Eye (tissue), 1 donor: ENCODE results near the gene TRABD2A.
"Not testable (repeated sequence)": the region's sequence is repeated elsewhere in the genome, so short reads cannot be mapped to it uniquely, and the experiment has no call there.

Experiments
- DNase-seq: peaks from one replicate; pipeline ENCODE4 v3.0.0-alpha.2; 2015

The TRABD2A gene

DNA sequence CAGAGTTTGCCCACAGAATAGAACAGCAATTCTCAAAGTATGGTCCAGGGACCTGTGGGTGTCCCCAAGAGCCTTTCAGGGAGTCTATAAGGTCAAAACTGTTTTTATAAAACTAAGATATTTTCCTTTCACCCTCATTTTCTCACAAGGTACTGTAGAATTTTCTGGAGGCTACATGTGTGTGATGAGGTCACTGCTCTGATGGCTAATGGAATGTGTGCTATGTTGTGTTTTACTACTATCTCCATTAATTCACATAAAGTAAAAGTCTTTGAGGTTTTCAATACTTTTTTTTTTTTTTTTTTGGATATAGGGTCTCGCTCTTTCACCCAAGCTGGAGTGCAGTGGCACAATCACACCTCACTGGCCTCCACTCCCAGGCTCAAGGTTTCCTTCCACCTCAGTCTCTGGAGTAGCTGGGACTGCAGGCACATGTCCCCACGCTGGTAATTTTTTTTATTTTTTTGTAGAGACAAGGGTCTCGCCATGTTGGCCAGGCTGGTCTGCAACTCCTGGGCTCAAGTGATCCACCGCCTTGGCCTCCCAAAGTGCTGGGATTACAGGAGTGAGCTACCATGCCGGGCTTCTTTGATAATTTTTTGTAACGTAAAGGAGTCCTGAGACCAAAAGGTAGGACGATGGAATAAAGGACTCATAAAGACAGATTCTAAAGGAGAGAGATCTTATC, 1.8 kb downstream of the TRABD2A start:
- no peak for DNase-seq

DNA sequence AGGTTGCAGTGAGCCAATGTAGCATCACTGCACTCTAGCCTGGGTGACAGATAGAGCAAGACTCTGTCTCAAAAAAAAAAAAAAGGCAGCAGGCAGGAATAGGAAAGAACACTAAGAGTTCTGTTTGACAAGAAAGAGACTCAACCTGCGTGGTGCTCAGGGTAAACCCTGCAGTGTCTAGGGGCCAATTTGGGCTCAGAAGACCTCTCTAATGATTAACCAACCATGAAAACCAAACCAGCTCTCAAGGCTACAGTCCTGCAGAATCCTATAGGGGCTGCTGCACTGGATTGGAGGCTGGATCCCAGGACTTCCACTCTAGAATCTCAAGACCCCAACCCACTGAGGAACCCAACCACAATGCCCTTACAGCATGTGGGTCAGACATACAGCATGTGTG, 2.4 kb downstream of the TRABD2A start:
- no peak for DNase-seq

DNA sequence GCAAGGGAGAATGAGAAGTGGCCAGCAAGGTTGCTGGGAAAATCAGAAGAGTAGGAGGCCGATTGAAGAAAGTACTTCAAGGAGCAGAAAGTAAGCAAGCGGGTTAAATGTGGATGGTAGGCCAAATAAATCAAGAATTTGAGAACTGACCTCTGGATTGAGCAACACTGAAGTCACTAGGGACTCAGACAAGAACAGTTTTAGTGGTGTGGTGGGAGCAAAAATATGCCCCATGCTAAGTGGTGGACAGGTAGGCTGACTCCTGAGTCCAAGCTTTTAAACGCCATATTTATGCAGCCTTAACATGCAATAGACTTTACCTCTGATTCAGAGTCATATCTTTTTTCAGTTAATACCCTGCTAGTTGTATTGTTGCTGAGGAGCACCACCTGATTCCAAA, 4.5 kb downstream of the TRABD2A start:
- no peak for DNase-seq

DNA sequence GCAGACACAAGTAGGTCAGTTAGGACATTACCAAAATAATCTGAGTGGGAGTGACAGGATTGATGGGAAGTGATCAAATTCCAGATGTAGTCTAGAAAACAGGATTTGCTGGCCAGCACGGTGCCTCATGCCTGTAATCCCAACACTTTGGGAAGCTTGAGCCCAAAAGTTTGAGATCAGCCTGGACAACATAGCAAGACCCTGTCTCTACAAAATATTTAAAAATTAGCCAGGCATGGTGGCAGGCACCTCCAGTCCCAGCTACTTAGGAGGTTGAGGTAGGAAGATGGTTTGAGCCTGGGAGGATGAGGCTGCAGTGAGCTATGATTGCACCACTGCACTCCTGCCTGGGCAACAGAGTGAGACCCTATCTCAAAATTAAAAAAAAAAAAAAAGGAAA, 5.3 kb downstream of the TRABD2A start:
- DNase-seq: not testable (repeated sequence)

DNA sequence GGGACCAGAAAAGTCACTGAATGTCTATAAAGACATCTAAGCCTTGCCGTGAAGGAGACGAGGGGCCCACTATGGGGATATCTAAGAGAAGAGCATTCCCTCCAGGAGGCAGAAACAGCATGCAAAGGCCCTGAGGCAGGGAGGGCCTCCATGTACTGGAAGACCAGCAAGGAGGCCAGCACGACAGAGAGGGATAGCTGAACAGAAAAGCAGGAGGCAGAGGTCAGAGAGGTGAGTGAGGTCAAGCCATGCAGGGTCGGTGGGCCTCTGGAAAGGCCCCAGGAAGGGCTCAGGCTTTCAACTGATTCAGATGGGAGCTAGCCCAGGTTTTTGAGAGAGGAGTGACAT, 5.7 kb downstream of the TRABD2A start:
- DNase-seq: no peak

DNA sequence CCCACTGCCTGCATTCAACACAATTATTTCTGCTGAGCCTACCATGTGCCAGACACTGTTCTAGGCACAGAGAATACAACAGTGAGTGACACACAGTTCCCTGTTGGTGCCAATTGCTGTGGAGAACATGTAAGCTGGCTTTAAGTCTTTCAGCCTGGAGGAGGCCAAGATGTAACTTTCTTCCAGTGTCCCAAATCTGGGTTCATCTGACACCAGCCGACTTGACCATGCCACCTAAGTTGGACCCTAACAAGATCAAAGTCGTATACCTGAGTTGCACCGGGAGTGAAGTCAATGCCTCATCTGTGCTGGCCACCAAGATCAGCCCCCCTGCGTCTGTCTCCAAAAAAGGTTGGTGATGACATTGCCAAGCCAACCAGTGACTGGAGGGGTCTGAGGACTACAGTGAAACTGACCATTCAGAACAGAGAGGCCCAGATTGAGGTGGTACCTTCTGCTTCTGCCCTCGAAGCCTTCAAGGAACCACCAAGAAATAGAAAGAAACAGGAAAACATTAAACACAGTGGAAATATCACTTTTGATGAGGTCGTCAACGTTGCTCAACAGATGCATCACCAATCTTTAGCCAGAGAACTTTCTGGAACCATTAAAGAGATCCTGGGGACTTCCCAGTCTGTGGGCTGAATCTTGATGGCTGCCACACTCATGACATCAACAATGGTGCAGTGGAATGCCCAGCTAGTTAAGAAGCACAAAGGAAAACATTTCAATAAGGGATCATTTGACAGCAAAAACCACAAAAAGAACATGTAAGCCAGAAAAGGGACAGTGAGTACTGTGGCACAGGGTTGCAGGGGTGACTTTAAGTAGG, 6.3 kb downstream of the TRABD2A start:
- DNase-seq: no peak

DNA sequence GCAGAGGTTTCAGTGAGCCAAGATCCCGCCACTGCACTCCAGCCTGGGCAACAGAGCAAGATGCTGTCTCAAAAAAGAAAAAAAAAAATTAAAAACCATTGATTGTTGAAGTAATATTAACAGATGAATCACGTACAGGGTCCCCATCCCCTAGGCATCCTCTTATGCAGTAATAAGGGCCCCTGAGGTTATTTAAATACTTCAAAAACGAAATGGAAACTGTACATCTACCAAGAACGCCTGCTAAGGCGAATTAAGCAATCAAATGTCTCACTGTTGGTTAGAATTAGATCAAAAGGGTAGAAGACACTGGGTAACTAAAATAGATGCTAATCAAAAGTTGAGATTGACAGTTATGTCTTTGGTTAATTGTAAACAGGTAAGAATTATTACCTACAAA, 7.5 kb downstream of the TRABD2A start:
- no peak for DNase-seq

DNA sequence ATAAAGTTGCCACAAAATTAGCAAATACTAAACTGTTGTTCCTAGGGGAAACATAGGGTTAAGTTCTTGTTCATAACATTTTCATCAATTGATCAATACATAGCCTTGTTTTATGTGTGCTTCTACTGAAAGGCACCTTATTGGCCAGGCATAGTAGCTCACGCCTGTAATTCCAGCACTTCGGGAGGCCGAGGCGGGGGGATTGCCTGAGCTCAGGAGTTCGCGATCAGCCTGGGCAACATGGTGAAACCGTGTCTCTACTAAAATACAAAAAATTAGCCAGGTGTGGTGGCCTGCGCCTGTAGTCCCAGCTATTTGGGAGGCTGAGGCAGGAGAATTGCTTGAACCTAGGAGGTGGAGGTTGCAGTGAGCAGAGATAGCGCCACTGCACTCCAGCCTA, 8.2 kb downstream of the TRABD2A start:
- DNase-seq: not testable (repeated sequence)

DNA sequence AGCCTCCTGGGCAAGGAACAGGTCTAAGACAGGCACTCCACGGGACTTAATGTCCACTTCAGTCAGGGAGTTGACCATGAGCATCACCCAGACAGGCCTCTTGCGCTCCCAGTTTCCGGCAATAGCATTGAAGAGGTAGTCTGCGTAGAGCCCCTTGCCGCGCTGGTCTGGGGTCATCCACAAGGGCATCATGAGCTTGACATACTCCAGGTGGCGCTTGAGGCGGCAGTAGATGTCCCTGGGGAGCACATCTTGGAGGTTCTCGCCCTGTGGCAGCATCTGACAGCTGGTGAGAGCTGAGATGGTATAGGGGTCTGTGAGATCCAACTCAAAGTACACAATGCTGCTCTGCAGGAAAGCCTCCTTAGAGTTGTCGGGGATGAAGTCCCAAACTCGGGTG, 10.6 kb downstream of the TRABD2A start:
- no peak for DNase-seq

DNA sequence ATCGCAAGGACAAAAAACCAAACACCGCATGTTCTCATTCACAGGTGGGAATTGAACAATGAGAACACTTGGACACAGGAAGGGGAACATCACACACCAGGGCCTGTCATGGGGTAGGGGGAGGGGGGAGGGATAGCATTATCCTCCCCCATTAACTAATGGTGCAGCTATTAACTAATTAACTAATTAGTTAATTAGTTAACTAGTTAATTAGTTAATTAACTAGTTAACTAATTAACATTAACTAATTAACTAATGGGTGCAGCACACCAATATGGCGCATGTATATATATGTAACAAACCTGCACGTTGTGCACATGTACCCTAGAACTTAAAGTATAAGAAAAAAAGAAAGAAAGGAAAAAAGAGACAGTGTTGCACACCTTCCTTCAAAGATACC, 12.6 kb downstream of the TRABD2A start:
- DNase-seq: not testable (repeated sequence)

DNA sequence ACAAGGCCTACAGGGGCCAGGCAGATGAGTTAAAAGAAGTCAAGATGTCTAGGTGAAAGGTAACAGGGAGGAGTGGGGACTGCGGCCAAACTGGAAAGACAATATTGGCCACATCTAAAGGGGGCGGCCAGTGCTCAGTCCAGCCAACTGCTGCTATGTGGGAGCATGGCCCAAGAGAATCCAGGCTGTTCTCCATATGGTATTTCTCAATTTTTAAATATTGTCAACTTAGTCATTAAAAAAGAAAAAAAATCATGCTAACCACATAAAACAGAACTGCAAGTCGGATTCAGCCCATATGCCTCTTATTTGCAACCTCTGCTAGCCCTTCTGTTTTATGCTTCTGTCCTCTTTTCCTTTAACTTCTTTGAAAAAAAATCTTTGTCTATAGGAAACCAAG, 14.8 kb downstream of the TRABD2A start:
- no peak for DNase-seq

DNA sequence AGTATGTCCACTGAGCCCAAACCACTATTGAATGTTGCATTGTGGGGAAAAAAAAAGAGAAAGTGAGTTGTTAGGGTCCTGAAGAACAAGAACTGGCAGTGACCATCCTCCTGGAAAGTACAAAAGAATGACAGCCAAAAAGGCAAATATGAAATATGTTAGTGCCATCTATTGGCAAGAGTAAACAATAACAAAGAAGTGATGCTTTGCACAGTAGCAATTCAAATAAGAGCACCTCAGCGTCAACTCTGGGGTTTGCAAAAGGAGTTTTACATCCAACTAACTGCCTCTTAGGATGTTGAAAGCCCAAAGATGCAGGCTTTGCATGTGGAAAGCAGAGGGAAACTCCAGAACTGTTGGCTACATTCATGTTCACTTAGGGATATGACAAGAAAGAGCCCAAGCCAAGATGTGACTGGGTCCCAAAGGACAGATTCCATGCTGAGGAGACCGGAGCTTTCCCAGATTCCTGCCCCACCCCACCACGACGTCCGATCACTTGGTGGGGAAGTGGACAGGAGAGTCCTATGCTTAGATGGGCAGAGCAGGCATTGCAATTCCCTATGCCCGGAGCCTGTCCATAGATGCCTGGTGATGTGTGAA, 15.6 kb downstream of the TRABD2A start:
- DNase-seq: peak; percentile 24

DNA sequence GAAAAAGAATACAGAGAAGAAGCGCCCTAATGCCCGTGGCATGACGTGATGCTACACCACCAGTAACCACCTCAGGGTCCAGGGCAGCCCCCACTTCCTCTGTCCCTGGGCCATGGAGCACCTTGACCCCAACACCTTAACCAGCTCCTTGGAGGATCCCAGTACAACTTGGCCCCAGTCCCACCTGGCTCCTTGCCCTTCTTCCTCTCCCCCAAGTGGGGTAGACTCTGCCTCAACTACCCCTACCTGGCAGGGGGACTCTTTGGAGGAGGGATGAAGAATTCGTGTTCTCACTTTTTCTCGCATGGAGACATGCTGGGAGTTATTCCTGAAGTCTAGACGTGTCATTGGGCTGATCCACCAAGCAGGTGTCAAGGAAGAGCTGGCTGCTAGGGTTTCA, 18.9 kb downstream of the TRABD2A start:
- DNase-seq: no peak

DNA sequence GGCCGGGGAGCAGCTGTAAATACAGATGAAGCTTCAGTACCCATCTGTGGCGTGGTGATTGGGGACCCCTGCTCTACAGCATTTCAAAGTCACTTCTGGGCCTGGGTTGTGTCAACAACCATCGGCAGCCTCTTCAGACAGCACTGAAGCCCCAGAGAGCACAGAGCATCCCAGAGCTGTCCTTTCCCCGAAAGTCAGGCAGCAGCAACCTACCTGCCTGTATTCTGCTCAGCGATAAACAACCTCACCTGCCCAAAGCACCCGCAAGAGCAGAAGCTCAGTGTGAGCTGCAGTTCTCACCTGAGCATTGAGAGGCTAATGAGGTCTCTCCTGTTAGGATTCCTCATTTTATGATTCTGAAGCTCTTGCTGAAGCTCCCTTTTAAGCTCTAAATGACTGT, 19.3 kb downstream of the TRABD2A start:
- DNase-seq: no peak

DNA sequence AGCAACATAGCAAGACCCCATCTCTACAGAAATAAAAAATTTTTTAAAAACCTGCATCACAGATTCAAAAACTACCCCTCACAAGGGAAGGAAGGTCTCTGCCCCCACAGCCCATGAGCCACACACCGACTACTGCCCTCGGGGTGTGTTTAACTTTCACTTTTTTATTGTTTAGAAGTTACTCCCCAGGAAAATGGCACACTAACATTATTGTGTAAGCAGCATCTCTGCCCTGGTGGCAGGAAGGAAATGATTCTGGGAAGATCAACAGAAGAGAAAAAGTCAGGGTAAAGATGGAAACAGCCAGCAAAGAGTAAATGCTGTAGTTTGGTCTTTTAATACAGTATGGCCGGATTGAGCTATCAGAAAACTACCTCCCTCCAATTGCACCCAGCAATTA, 21.9 kb downstream of the TRABD2A start:
- DNase-seq: no peak

DNA sequence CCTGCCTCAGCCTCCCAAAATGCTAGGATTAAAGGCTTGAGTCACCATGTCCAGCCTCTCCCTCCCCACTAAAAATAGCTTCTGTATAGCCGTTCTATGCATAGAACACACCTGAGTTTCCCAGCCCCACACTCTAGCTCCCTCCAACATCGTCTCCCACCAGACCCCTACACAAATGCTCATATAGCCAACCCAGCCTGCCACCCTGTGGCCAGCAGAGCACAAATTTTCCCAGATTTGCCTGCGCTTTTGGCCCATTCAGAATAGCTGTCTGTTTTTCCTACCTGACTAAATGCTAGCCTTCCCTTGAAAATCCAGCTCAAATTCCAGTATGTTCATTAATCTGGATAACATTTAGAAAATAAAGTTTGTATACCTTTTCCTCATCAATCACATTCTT, 22.8 kb downstream of the TRABD2A start:
- no peak for DNase-seq

DNA sequence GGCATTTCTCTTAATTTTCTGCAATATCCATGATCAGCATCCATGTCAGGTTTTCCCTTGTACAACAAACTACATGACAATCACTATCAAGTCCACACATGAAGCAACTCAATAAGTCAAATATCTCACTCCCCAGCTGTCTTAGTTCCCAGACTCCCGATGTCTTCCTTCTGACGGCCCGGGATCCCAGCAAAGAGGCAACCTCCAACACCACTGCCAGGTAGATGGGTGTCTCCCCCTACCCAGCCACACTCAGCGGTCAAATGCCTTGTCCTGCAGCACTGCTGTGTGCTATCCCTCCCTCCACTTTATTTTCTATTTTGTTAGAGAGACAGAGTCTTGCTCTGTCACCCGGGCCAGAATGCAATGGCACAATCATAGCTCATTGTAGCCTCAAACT, 23.3 kb downstream of the TRABD2A start:
- DNase-seq: no peak

DNA sequence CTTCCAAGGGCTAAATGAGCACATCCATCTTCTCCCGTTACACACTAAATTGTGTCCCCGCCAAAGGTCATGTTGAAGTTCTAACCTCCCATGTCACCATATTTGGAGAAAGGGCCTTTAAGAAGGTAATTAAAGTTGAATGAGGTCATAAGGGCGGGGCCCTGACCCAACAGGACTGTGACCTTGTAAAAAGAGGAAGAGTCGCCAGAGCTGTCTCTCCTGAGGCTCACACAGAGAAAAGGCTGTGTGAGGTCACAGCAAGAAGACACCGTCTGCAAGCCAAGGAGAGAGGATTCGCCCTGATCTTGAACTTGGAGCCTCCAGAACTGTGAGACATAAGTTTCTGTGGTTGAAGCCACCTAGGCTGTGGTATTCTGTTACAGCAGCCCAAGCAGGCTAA, 24.1 kb downstream of the TRABD2A start:
- no peak for DNase-seq

DNA sequence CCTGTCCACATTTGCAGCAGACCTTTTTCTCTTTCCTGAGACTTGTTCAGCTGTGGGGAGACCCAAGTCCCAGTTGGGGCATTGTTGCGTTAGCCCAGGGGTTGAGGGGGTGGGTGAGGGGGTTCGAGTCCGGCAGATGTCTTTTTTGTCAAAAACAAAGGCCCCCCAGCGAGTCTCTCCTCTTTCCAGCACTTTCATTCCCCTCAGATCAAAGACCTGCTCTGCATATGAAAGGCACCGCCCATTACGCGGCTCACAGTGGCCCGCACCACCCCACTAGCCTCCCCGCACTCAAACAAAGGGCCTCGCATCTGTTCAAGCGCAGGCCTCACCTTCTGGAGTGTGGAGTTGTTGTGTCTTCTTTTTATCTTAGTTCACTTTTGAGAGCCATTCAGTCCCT, 25.2 kb downstream of the TRABD2A start:
- no peak for DNase-seq

DNA sequence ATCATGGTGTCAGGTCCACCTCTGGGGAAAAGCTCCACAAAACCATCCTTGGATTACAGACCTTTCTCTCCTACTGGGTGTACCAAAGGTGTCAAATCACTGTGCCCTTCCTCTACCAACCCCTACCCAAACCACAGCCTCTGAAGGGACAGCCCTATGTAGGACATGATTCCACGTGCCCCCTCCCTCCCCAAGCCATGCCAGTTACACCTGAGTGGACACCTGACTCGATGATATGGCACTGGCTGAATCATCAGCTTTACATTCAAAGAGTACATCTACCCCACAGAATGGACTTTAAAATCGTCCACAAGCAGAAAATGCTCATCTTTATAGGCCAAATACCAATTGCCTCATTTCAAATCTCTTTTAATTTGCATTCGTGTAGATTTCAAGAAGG, 26.0 kb downstream of the TRABD2A start:
- no peak for DNase-seq

DNA sequence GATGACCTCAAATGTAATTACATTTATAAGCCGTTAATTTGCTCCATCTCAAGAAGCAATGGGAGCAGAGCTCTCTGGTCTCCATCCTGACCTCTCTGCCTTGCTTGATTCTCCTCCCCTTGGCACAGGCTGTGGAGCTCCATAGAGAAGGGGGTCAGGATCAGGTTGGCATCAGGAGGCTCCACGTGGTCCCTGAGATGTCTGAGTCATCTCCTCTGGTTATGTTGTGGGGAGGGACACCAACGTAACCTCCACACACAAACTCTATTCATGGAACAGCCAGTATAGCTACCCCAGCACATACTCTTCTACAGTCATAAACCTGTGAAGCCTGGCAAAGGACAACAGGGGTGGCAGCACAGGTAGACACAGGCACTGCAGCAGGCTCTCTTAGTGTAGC, 29.0 kb downstream of the TRABD2A start:
- DNase-seq: no peak

DNA sequence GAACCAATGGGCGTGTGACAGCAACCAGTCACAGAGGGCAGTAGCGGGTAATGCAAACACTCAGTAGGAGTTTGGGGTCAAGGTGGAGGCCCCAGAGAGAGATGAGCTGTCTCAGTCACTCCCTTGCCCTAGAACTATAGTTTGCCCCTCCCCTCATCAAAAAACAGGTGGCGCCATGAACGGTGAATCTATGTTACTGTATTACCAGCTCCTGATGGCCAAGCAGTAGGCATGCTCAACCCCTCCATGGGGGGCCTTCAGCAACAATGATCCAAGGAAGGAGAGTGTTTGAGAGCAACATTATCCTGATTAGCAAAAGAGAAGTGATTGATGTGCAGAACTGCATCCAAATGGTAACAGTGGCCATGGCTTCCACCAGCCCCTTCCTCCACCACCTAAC, 30.4 kb downstream of the TRABD2A start:
- no peak for DNase-seq

DNA sequence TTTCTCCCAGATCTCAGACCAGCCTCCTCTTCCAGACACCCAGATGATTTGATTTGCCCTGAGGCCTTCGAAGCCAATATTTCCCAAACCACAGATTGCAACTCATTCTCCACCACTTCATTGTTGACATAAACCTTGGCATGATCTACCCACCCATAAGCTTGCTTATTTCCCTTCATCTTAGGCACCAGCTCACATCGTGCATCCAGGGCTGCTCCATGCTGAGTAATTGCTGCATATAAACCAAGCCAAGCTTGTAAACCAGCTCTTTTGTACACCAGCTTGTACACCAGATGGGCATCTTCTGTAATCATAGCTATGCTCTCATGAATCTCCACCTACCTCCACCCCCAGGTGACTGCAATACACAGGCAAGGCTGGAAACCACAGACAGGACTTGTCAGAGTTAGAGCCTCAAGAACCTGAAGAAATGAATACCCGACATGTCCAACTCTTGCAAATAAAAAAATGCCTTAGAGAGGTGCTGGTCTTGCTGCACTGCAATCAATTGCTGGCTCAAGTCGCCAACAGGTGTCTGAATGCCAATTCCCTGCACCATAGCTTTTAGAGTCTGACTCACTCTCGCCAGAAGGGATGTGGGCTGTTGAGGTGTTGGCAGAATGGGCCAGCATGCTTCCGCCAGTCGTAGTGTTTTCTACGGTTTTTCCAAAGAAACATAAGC, 31.5 kb downstream of the TRABD2A start:
- no peak for DNase-seq
